GM12801 (cell line): ENCODE results near the gene TTLL10.

Source experiments
- CTCF ChIP-seq: IDR thresholded peaks from one replicate; pipeline ENCODE4 v1.5.1; 2011; ENCODE audit warnings: control low read depth; ENCODE audit not compliant: insufficient read length; ENCODE audit errors: extremely low read depth

TTLL10 gene

DNA sequence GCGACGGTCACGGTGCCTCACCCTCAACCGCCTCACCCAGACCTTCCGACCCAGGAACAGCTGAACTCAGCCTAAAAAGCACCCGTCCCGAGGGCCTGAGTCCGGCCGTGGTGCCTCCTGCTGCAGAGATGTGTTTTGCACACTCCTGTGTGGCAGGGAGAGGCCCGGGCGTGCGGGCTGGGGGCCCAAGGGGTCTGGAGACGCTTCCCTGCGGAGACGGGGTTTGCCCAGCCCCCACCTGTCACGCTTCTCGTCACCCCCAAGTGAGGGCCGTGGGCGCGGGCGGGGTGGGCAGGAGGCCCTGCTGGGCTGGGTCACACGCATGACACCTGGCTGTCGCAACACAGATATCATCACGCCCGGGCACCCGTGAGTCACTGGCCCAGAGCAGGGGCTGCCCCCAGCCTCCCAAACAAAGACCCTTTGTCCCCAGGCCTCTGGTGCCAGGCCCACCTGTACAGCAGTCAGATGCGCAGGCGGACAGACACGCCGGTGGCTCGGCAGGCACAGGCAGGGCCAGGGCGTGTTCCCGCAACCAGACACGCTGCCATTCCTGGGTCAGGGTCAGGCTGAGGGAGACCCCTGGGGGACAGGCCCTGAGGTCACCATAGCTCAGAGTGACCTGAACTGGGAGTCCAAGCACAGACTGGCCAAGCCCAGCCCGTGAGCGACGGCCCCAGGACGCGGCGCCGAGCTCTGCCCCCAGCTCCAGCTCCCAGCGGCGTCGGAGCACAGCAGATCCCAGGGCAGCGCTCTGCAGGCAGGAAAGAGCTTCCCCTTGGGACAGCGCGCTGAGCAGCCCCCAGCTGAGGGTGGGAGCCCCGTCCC is 64.4 kb downstream of the TTLL10 start:
- no peak for TF ChIP-seq CTCF

DNA sequence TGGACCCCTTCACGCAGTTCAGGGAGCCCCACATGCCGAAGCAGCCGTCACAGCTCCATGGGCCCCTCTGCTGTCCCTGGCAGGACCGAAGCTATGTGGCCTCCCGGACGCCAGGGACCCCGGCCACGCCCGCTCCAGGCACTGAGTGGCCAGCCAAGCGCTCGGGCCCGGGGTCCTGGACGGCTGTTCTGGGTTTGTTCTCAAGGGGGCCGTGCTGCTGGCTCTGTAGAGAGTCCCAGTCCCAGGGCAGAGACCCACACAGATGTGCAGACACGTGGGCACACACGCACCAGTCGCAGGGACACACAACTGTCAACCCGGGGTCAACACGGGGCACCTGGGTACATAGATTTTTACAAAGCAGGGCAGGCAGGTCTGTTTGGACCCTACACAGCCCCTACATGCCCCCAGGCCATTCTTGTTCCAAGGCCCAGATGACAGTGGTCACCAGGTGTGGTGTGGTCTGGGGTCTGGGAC is 65.1 kb downstream of the TTLL10 start:
- TF ChIP-seq CTCF, result no peak

DNA sequence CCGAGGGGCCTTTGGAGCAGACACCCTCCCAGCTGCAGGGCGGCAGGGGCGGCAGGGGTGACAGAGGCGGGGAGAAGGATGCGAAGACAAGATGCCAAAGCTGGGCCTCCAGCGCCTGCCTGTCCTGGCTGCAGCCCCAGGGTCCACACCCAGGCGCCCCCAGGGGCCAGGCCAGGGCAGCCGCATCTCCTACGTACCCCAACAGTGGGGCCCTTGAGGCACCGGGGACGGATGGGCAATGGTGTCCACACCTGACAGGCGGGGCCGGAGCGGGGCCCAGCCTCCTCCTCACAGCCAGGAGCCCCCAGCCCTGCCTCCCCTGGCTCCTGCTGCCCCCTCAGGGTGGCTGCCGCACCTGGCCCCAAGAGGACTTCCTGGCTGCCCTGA is 65.5 kb downstream of the TTLL10 start:
- TF ChIP-seq CTCF, result no peak

DNA sequence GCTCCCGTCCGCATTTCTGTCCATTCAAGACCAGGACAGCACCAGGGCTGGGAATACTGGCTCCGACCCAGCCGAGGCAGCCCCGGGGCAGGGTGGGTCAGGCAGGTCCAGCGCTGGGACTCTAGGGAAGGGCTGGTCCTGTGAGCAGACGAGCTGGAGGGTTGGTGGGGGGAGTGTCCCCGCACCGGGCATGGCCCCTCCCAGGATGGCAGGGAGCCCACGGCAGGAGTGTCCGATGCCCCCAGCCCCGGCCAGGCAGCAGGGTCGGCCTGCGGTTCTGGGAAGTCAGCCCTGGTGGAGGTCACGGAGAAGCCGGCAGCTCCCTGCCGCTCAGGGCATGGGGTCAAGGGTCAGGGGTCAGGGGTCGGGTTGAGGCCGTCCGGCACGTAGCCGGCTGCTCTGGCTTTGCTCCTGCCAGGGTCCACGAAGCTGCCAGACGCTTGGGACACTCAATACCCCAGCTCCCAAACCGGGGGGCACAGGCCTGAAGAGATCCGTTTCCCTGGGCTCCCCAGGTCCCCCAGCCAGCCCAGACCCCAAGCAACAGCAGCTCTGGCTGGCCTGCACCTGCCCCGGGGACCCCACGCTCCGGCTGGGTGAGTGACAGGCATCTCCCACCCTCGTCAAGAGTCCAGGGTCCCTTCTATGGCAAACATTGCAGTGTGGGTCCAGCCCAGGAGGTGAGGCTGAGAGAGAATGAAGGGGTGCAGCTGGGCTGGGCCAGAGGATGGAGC is 66.1 kb downstream of the TTLL10 start:
- no peak for TF ChIP-seq CTCF

GRCh38 chr1:1240348-1240732 is 66.7 kb downstream of the TTLL10 start:
- no peak for TF ChIP-seq CTCF

DNA sequence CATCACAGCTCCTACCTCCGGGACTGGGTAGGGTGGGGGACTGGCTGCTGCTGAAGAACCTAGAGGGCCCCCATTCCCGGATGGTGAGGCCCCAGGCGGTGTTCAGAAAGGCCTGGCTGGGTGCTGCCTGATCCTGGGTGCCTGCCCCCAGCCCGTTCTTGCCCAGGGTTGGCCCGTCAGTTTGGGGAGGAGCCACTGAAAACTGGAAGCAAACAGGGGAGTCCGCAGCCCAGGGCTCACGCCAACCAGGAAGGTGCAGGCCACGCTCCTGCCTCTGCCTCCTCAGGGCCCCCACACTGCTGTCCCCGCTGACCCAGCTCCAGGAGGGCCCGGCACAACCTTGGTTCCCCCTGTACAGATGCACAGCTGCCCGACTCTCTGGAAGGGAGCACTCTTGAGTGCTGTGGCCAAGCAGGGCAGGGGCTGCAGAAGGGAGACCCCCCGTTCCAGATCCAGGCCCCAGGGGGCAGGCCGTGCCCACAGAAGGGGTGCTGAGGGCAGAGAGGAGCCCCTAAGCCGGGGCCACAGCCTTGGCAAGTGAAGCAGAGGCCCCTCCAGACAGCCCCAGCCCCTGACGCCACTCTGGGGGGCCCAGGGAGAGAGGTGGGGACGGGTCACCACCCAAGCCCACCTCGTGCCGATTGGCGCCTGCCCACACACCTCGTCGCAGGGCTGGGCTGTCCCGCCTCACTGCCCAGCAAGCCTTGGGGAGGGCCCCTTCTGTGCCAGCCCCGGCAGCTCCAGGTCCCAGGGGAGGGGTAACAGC is 67.3 kb downstream of the TTLL10 start:
- TF ChIP-seq CTCF, result no peak
